ENCODE results near the gene NFKBIE. TPM values are rescaled to one million over a fixed set of nuclear protein-coding genes. Genes with fewer than 3 reads are reported as not detected.

NFKBIE gene
- total RNA-seq, 2 donors from 2014 or later = 4.5 to 6.7 TPM

- no peak for DNase-seq (ENCODE audit: low spot score)
- intact Hi-C loops (cut with DNase I) = no loop called here
Measured at GRCh38 chr6:44250067-44250717, 15.2 kb downstream of the NFKBIE start.

DNA sequence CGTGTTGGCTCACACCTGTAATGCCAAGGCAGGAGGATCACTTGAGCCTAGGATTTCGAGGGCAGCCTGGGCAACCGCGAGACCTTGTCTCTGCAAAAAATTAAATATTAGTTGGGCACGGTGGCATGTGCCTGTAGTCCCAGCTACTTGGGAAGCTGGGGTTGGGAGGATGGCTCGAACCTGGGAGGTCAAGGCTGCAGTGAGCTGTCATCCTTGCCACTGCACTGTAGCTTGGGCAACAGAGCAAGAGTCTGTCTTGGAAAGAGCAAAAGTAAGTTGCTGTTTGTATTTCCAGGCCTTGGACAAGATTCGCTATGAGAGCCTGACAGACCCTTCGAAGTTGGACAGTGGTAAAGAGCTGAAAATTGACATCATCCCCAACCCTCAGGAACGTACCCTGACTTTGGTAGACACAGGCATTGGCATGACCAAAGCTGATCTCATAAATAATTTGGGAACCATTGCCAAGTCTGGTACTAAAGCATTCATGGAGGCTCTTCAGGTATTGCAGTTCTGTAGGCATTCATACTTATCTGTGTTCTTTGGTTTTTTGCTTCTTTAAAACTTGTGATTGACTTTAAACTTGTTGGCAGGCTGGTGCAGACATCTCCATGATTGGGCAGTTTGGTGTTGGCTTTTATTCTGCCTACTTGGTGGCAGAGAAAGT lies 16.1 kb downstream of the NFKBIE start:
- DNase-seq (ENCODE audit: low spot score) = peak; percentile 32
- intact Hi-C loops (cut with DNase I) = no loop called here

DNA sequence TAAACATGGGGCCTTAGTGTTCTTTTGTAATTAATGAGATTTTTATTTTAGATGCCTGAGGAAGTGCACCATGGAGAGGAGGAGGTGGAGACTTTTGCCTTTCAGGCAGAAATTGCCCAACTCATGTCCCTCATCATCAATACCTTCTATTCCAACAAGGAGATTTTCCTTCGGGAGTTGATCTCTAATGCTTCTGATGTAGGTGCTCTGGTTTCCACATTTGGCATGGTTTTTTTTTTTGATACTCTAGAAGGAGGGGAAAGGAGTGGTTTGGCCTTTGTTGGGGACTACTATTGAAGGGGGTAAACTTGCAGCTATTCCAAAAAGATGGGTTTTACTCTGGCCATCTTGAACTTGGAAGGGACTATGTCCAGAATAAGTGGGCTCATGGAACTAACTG lies 16.8 kb downstream of the NFKBIE start:
- intact Hi-C loops (cut with DNase I) = no loop called here
- no peak for DNase-seq (ENCODE audit: low spot score)

DNA sequence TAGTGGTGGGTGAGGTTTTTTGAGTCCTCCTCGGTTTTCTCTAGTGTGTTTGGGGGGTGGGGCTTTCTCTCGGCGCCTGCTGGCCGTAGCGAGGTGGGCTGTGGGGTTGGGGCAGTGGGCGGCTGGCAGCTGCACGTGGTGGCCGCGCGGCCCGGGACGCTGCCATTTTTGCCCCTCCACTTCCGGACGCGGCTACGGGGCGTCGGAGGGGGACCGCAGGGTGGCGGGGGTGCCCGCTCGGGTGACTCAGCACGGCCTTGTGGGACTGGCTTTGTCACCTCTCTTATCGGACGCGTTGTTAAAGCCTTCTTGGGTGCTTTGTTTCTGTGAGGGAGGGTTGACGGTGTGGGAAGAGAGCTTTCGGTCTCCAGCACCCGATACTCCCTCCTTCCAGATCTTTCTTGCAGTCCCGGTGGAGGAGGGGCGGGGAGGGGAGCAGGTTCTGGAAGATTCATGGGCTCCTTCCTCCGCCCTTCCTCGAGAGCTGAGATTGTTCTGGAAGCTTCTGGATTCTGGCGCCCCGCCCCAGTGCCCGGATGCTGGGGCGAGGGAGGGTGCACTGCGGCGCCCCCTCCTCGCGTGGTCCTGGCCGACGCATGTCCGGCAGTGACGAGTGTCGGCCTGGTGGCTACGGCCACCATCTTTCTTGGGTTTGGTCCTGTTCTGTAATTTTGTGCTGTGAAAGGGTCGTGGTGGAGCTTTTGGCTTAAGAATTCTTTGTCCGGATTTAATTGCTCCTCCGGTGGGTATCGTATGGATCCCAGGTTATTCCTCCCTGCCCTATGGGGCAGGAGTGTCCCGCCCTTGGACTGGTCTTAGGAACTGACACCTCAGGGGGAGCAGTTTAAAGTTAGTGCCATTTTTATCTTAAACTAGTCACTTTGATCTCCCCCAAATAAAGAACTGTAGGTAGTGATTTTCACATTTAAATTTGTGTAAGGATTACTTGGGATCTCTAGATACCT lies 17.7 kb downstream of the NFKBIE start:
- DNase-seq (ENCODE audit: low spot score) = peak; percentile 94

GRCh38 chr6:44246663-44247337 lies 18.6 kb downstream of the NFKBIE start, which contains the start of gene HSP90AB1:
HSP90AB1 (plus strand) TSS chr6:44247101; CDS start chr6:44248630, 1,529 bp downstream.
- DNase-seq (ENCODE audit: low spot score) = peak; percentile 97
- intact Hi-C loops (cut with DNase I) = no loop called here

More for the DNA sequence above, 17.7 kb downstream of the NFKBIE start:
- intact Hi-C loops (cut with DNase I) = no loop called here

DNA sequence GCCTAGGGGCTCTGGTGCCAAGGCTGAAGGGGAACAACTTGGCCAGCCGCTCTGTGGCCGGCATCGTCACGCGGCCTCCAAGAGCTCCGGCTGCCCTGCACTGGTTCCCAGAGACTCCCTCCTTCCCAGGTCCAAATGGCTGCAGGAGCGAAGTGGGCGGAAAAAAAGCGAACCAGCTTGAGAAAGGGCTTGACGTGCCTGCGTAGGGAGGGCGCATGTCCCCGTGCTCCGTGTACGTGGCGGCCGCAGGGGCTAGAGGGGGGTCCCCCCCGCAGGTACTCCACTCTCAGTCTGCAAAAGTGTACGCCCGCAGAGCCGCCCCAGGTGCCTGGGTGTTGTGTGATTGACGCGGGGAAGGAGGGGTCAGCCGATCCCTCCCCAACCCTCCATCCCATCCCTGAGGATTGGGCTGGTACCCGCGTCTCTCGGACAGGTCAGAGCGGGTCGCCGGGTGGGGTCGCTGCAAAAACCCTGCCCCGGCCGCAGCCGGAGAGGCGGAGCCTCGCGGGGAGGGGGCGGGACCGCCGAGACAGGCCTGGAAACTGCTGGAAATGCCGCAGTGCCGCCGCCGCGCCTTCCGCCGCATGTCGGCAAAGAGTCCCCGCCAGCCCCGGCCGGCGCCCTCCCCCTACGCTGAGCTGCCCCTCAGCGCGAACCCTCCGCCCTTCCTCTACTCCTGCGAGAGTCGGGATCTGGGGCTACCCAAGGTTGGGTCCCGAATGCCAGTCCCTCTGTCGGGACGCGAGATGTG lies 19.3 kb downstream of the NFKBIE start:
- peak; percentile 96 for DNase-seq (ENCODE audit: low spot score)
- intact Hi-C loops (cut with DNase I) = no loop called here

DNA sequence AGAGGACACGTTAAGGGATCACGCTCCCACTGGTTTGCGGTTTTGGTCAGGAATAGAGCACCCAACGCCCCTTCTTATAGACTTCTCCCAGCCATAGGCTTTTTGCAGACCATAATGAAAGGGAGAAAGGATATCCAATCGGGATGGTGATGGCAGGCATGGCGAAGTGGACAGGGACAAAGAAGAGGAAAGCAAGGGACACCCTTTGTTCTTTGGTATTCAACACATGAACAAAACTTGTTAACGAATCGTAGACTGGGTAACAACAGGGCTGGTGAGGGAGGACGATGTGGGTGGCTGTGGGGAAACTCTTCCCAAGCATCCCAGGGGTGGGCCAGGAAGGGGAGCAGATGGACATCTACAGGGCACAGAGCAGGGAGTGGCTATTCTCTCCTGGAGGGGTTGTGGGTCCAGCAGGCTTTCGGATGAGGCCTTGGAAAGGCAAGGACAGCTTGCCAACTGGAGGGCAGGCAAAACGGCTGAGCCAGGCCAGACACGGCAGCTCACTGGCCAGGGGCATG lies 19.9 kb downstream of the NFKBIE start:
- intact Hi-C loops (cut with DNase I) = no loop called here
- DNase-seq (ENCODE audit: low spot score) = no peak

- intact Hi-C loops (cut with DNase I) = no loop called here
- no peak for DNase-seq (ENCODE audit: low spot score)
Measured at GRCh38 chr6:44243345-44243744, 22.0 kb downstream of the NFKBIE start.

- intact Hi-C loops (cut with DNase I) = loop anchor here (5.0 to 10.0 kb wide), 2 partner anchors 67 to 124 kb away; no protein-coding TSS in a partner anchor
- DNase-seq (ENCODE audit: low spot score) = peak; percentile 17
Measured at GRCh38 chr6:44238687-44239350, 26.5 kb downstream of the NFKBIE start.

- DNase-seq (ENCODE audit: low spot score) = peak; percentile 95
- intact Hi-C loops (cut with DNase I) = loop anchor here (5.0 to 10.0 kb wide), 2 partner anchors 66 to 123 kb away; no protein-coding TSS in a partner anchor
Measured at GRCh38 chr6:44237813-44238433, 27.4 kb downstream of the NFKBIE start.

DNA sequence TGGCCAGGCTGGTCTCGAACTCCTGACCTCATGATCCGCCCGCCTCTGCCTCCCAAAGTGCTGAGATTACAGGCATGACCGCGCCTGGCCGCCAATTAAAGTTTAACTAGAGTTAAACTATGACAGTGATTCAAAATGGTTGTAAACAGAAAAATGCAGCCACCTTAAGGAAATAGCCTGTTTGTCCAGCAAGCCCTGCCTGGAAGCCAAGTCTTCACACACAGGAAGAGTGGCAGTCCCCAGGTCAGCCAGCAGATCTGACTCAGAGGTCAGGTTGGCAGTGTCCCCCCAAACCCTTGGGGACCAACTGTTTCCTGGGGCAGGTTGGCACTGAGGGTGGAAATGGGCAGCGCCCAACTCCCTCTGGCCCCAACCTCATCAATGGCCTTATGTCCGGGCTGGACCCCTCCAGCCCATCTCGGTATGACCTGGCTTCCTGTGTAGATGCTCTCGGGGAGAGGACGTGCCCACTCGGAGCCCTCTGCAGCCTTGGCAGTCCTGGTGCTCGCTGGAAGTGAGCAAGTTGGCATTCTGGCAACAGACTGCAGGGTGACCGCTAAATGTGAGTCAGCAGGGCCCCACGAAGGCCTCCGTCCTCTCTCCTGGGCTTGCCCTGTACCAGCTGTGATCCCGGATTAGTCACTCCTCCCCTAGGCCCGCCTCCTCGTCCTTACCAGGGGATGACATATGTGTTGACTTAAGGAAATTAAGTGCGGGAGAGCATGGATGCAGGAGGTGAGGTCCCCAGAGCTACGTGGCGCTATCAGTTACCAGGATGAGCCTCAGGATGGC lies 28.1 kb downstream of the NFKBIE start:
- DNase-seq (ENCODE audit: low spot score) = peak; percentile 96
- intact Hi-C loops (cut with DNase I) = loop anchor here (5.0 to 10.0 kb wide), 2 partner anchors 65 to 122 kb away; no protein-coding TSS in a partner anchor

DNA sequence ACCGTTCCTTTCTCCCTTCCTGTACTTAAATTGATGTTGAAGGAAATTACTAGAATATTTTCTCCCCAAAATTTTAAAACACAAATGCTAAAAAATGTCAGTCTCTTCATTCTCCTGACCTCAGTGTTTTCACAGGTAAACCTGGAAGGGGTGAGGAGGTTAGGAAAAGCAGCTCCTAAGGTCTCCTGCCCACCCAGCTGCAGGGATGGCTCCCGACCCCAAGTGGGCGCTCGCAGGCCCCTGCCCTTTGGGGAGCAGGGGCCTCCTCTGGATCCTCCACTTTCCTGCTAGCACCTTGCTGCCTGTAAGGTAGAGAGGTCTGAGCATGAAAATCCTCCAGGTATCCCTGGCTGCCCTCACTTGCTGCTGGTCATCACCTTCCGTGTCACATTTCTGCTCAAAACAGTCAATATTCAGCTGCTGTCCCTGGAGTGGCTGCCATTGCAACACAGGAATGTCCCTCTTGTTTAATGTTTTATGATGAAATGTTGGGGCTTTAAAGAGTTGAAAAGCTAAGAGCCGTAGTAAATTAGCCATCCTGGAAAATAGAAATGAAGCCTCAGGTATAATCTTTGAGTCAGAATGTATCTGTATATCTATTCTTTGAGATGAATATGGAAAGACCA lies 29.3 kb downstream of the NFKBIE start:
- peak; percentile 20 for DNase-seq (ENCODE audit: low spot score)
- intact Hi-C loops (cut with DNase I) = loop anchor here (5.0 to 10.0 kb wide), 2 partner anchors 64 to 121 kb away; no protein-coding TSS in a partner anchor

DNA sequence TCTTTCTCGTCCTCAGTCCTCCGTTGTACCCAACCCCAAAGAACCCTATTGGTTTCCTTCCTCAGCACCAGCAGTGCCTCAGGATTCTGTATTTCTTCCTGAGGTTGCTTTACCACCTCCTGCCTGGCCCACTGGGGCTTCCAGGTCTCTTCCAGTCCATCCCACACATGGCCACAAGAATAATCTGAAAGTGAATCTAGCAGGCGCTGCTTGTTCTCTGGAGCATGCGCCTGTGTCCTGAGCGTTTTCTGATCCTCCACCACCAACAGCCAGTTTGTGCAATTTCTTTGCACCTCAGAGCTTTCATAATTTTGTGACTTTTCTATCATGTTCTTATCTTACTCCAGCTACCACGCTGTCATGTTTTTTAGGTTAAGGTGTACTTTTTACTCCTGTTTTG lies 30.1 kb downstream of the NFKBIE start:
- intact Hi-C loops (cut with DNase I) = loop anchor here (5.0 to 10.0 kb wide), 2 partner anchors 63 to 120 kb away; no protein-coding TSS in a partner anchor
- no peak for DNase-seq (ENCODE audit: low spot score)

GRCh38 chr6:44234101-44235025 lies 31.0 kb downstream of the NFKBIE start:
- intact Hi-C loops (cut with DNase I) = loop anchor here (5.0 to 10.0 kb wide), 2 partner anchors 62 to 120 kb away; no protein-coding TSS in a partner anchor
- peak; percentile 94 for DNase-seq (ENCODE audit: low spot score)

Measured in posterior vena cava (tissue), 2 donors.